Common myeloid progenitor, CD34-positive (primary cell): ENCODE results near the gene ZNF468.

ENCODE experiments used
- CTCF ChIA-PET: fragments of 350-600 bp; sonication (Branson Sonifier 250); formaldehyde crosslinking; loops from one replicate; lab custom pipeline; 2021; ENCODE audit warnings: antibody characterized with exemption; lab: Charles Lee
- POLR2A ChIA-PET: fragments of 350-600 bp; sonication (Branson Sonifier 250); formaldehyde crosslinking; loops from one replicate; lab custom pipeline; 2021; ENCODE audit warnings: antibody characterized with exemption; lab: Charles Lee
- DNase-seq, 3 donors: peaks; one replicate each; pipeline versions ENCODE4 v3.0.0 to v3.0.0-alpha.2; 2013
- H3K27ac ChIP-seq, 2 experiments: 1 replicate in 1 of 2; 2 replicates in 1 of 2; pipeline ENCODE4 v1.7.0; 2013; ENCODE audit warnings: inconsistent platforms in 2 of 2, low read length in 2 of 2, mild to moderate bottlenecking in 2 of 2, low read depth in 1 of 2, moderate library complexity in 1 of 2; ENCODE audit not compliant: severe bottlenecking in 2 of 2, insufficient read depth in 1 of 2, poor library complexity in 1 of 2
- H3K27me3 ChIP-seq, 5 experiments: replicated peaks in 2 of 5; 1 replicate in 3 of 5; 2 replicates in 2 of 5; pipeline versions ENCODE4 v1.6.1 to v1.7.0; 2013; ENCODE audit warnings: low read length in 4 of 5, mild to moderate bottlenecking in 2 of 5, moderate library complexity in 2 of 5, inconsistent platforms in 1 of 5; ENCODE audit not compliant: insufficient read depth in 5 of 5, control insufficient read depth in 4 of 5
- H3K36me3 ChIP-seq, 4 experiments: 1 replicate in 2 of 4; 2 replicates in 2 of 4; pipeline versions ENCODE4 v1.6.1 to v1.7.0; 2013; ENCODE audit warnings: low read length in 3 of 4, control low read depth in 1 of 4, mild to moderate bottlenecking in 1 of 4; ENCODE audit not compliant: control insufficient read depth in 4 of 4, insufficient read depth in 4 of 4
- H3K4me1 ChIP-seq, 4 experiments: 1 replicate in 3 of 4; 2 replicates in 1 of 4; pipeline versions ENCODE4 v1.6.1 to v1.7.1; 2013; ENCODE audit warnings: low read length in 3 of 4, mild to moderate bottlenecking in 3 of 4, control low read depth in 1 of 4, inconsistent platforms in 1 of 4, moderate library complexity in 1 of 4; ENCODE audit not compliant: control insufficient read depth in 4 of 4, insufficient read depth in 4 of 4; ENCODE audit errors: control extremely low read depth in 1 of 4
- H3K4me3 ChIP-seq, 7 experiments: 1 replicate in 4 of 7; 2 replicates in 3 of 7; pipeline versions ENCODE4 v1.5.1 to v1.7.0; 2013; ENCODE audit warnings: mild to moderate bottlenecking in 7 of 7, low read length in 6 of 7, moderate library complexity in 6 of 7, inconsistent platforms in 2 of 7, low read depth in 2 of 7, control low read depth in 1 of 7; ENCODE audit not compliant: insufficient read depth in 4 of 7, control insufficient read depth in 1 of 7; ENCODE audit errors: extremely low read depth in 1 of 7
- H3K9me3 ChIP-seq, 5 experiments: 1 replicate in 4 of 5; 2 replicates in 1 of 5; pipeline versions ENCODE4 v1.6.1 to v1.7.1; 2013; ENCODE audit warnings: low read length in 4 of 5, mild to moderate bottlenecking in 2 of 5, inconsistent platforms in 1 of 5, low read depth in 1 of 5, moderate library complexity in 1 of 5; ENCODE audit not compliant: control insufficient read depth in 4 of 5, insufficient read depth in 2 of 5; ENCODE audit errors: control extremely low read depth in 1 of 5
- WGBS: methylation state at CpG from one replicate; pipeline ENCODE4 v1.1.5; 2013; ENCODE audit not compliant: insufficient coverage; 5-methylcytosine and 5-hydroxymethylcytosine counted together

ZNF468 gene

GRCh38 chr19:52789440-52789839, 68.0 kb downstream of the ZNF468 start:
- ChIA-PET POLR2A (no interaction called here), CTCF (no interaction called here)
- WGBS, result 100% methylated on average over 5 of the region's 6 CpGs
- Histone ChIP-seq H3K27ac (no peak overlapping the region), H3K9me3 (peaks cover 0 to 29% (median 2%) of the 10 kb centered on the region in 5 experiments), H3K27me3 (no peaks in the 10 kb centered on the region), H3K36me3 (no peaks in the 10 kb centered on the region), H3K4me1 (peaks cover 0 to 13% (median 8%) of the 10 kb centered on the region in 4 experiments), H3K4me3 (no peak overlapping the region)
- DNase-seq, result no peak
